Transverse colon (tissue), 4 donors: ENCODE measurements around the gene LEF1.

Source experiments
- EP300 ChIP-seq: sonication (generic); formaldehyde crosslinking; IDR thresholded peaks from one replicate; pipeline ENCODE4 v1.6.1; 2017; ENCODE audit warnings: antibody characterized with exemption, low read depth
- POLR2A ChIP-seq: fragments of 450-650 bp; IDR thresholded peaks from one replicate; pipeline ENCODE4 v1.6.1; 2016; ENCODE audit warnings: antibody characterized with exemption, mild to moderate bottlenecking, moderate library complexity
- POLR2AphosphoS5 ChIP-seq, 3 donors: sonication (generic); formaldehyde crosslinking; IDR thresholded peaks; one replicate each; pipeline ENCODE4 v1.6.1; 2016; ENCODE audit warnings: antibody characterized with exemption in 3 of 3
- TF ChIP-seq, protein P1 (sequence below), 5 experiments: fragments of 200-600 bp in 3 of 5; fragments of 450-650 bp in 2 of 5; sonication (generic) in 3 of 5; IDR thresholded peaks; 1 replicate in 2 of 5; 2 replicates in 3 of 5; pipeline ENCODE4 v1.5.1; 2016 to 2017; ENCODE audit warnings: antibody characterized with exemption in 5 of 5, inconsistent platforms in 3 of 5, mild to moderate bottlenecking in 2 of 5, moderate library complexity in 1 of 5

DNA sequence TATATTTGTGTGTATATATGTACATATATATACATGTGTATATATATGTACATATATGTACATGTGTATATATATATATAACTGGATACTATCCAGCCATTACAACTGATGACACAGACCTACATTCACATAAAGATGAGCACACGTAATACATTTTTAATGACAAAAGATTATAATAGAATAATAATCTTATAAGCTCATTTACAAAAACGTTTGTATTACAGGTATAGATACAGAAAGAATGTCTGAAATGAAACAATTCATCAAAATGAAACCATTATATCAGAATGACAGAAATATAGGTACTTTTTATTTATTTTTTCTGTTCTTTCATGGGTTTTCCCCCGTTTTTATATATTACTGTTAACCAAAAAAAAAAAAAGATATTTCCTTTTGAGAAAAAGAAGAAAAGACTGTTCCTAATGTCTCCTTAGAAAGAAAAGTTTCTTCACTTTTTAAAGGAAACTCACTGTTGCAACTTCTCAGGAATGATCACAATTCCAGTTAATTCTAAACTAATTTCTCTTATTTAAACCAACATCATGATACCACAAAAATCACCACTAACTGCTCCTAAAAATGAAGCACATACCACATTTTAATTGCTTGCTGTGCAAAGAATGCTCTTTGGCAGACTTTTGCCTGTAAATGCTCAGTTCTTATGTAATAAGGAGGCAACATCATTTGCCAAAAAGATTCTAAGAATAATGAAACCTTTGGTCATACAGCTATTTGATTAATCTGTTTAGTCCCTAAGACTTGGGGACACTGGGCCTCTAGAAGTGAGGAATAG lies 18.9 kb downstream of the LEF1 start:
- TF ChIP-seq POLR2A, result no peak
- TF ChIP-seq POLR2AphosphoS5 (IDR thresholded peaks at IDR 0.05), result no peak
- TF ChIP-seq, protein P1, sequence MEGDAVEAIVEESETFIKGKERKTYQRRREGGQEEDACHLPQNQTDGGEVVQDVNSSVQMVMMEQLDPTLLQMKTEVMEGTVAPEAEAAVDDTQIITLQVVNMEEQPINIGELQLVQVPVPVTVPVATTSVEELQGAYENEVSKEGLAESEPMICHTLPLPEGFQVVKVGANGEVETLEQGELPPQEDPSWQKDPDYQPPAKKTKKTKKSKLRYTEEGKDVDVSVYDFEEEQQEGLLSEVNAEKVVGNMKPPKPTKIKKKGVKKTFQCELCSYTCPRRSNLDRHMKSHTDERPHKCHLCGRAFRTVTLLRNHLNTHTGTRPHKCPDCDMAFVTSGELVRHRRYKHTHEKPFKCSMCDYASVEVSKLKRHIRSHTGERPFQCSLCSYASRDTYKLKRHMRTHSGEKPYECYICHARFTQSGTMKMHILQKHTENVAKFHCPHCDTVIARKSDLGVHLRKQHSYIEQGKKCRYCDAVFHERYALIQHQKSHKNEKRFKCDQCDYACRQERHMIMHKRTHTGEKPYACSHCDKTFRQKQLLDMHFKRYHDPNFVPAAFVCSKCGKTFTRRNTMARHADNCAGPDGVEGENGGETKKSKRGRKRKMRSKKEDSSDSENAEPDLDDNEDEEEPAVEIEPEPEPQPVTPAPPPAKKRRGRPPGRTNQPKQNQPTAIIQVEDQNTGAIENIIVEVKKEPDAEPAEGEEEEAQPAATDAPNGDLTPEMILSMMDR (IDR thresholded peaks at IDR 0.05), result no peak
- TF ChIP-seq EP300, result no peak
